ENCODE measurements around the gene FADS3. TPM values are rescaled to one million over a fixed set of nuclear protein-coding genes. Genes with fewer than 3 reads are reported as not detected.

The FADS3 gene
- total and polyA plus RNA-seq, 2 experiments from 2014 or later = 44.4 to 73.5 TPM

GRCh38 chr11:61892085-61892370 is 683 bp upstream of the FADS3 start:
- peaks cover 7% of the 10 kb centered on the region for H3K4me1 ChIP-seq (ENCODE audit: insufficient read depth)
- peak overlapping the region; percentile 67 for H3K4me3 Mint-ChIP-seq
- no peaks in the 10 kb centered on the region; the same call in 1 of the 2 replicates for H4K20me1 ChIP-seq (replicated peaks; ENCODE audit: insufficient read depth)
- H3K9me2 ChIP-seq (ENCODE audit: insufficient read depth) = no peaks in the 10 kb centered on the region
- H2AFZ ChIP-seq = peak overlapping the region; percentile 95
- H3K36me3 Mint-ChIP-seq (ENCODE audit: low read depth) = peaks cover 4% of the 10 kb centered on the region
- peaks cover 13% of the 10 kb centered on the region for H3K79me2 ChIP-seq (replicated peaks; ENCODE audit: insufficient read depth)
- peaks cover 5% of the 10 kb centered on the region for H3K27me3 Mint-ChIP-seq (ENCODE audit: insufficient read depth, low read depth, poor library complexity)
- peak overlapping the region; percentile 83 for H3K4me2 ChIP-seq
- 0 out of 2 replicates have a peak, but pooled peaks cover 5% of the 10 kb centered on the region for H3F3A ChIP-seq (replicated peaks; ENCODE audit: low read depth)
- H3K27ac Mint-ChIP-seq = no peak overlapping the region
- H3K27me3 ChIP-seq (ENCODE audit: insufficient read depth) = no peaks in the 10 kb centered on the region
- peak; percentile 49 for ATAC-seq
- DNase-seq (ENCODE audit: low spot score) = peak; percentile 60
- peak overlapping the region; percentile 82 for H3K4me3 ChIP-seq
- peak overlapping the region; percentile 88 for H3K27ac ChIP-seq (ENCODE audit: low read depth)
- TF ChIP-seq CTCF (conservative IDR thresholded peaks at IDR 0.05; ENCODE audit: low read depth in 2 of 2) (no peak), ZNF331 (CRISPR knock-in tag; IDR thresholded peaks at IDR 0.05; ENCODE audit: low read depth) (no peak), STAT1 (IDR thresholded peaks at IDR 0.05; ENCODE audit: unreplicated experiment) (no peak), ZNF114 (CRISPR knock-in tag; IDR thresholded peaks at IDR 0.05) (no peak), REST (IDR thresholded peaks at IDR 0.05; ENCODE audit: unreplicated experiment) (no peak), POLR2AphosphoS5 (IDR thresholded peaks at IDR 0.05; ENCODE audit: low read depth) (no peak), ETS1 (IDR thresholded peaks at IDR 0.05) (no peak), NANOG (IDR thresholded peaks at IDR 0.05; ENCODE audit: borderline replicate concordance) (no peak), EZH2 (IDR thresholded peaks at IDR 0.05; ENCODE audit: low read depth, unreplicated experiment) (no peak), ZNF462 (CRISPR knock-in tag; IDR thresholded peaks at IDR 0.05) (no peak), JUNB (IDR thresholded peaks at IDR 0.05; ENCODE audit: unreplicated experiment) (no peak), CREB1 (CRISPR knock-in tag; IDR thresholded peaks at IDR 0.05; ENCODE audit: low read depth) (no peak), EZH2phosphoT487 (IDR thresholded peaks at IDR 0.05; ENCODE audit: unreplicated experiment) (no peak)
- H3K4me1 Mint-ChIP-seq = peaks cover 12% of the 10 kb centered on the region
- no peaks in the 10 kb centered on the region; the same call in 2 of the 3 replicates for H3K9me3 Mint-ChIP-seq
- H3K36me3 ChIP-seq (ENCODE audit: insufficient read depth) = no peaks in the 10 kb centered on the region
